Measurements from ENCODE around the gene PARD6B. TPM values are rescaled to one million over a fixed set of nuclear protein-coding genes. Genes with fewer than 3 reads are reported as not detected.
"Not testable (repeated sequence)": the region's sequence is repeated elsewhere in the genome, so short reads cannot be mapped to it uniquely, and the experiment has no call there.

PARD6B gene
- total and polyA plus RNA-seq, 4 donors: 4.0 to 11.3 (median 5.0) TPM

GRCh38 chr20:50784464-50784863 lies 53.1 kb downstream of the PARD6B start:
- no CpG with 5 or more reads among the region's 4 CpGs for WGBS (ENCODE audit: insufficient coverage)
- Histone ChIP-seq H3K36me3 (ENCODE audit: control insufficient read depth, insufficient read depth, low read length) (no peaks in the 10 kb centered on the region), H3K27me3 (ENCODE audit: control insufficient read depth, insufficient read depth, low read length) (no peaks in the 10 kb centered on the region), H3K9me3 (ENCODE audit: control insufficient read depth, insufficient read depth, low read length) (no peaks in the 10 kb centered on the region), H3K27ac (ENCODE audit: low read depth, low read length) (no peak overlapping the region), H3K4me1 (ENCODE audit: control insufficient read depth, insufficient read depth, low read length) (no peaks in the 10 kb centered on the region), H3K4me3 (ENCODE audit: low read depth, low read length) (no peak overlapping the region)
- DNase-seq (ENCODE audit: low read depth in 4 of 6, low spot score in 6 of 6): no peak

- Histone ChIP-seq H3K27me3 (ENCODE audit: control insufficient read depth, insufficient read depth, low read length) (no peaks in the 10 kb centered on the region), H3K36me3 (ENCODE audit: control insufficient read depth, insufficient read depth, low read length) (no peaks in the 10 kb centered on the region), H3K4me1 (ENCODE audit: control insufficient read depth, insufficient read depth, low read length) (peaks cover 12% of the 10 kb centered on the region), H3K27ac (ENCODE audit: low read depth, low read length) (no peak overlapping the region), H3K9me3 (ENCODE audit: control insufficient read depth, insufficient read depth, low read length) (no peaks in the 10 kb centered on the region), H3K4me3 (ENCODE audit: low read depth, low read length) (no peak overlapping the region)
- DNase-seq (ENCODE audit: low read depth in 4 of 6, low spot score in 6 of 6): no peak
- WGBS (ENCODE audit: insufficient coverage): 99% methylated on average over 7 of the region's 9 CpGs
Measured at GRCh38 chr20:50786703-50787102, 55.3 kb downstream of the PARD6B start.

GRCh38 chr20:50787181-50787580 lies 55.8 kb downstream of the PARD6B start:
- H3K4me1 ChIP-seq (ENCODE audit: control insufficient read depth, insufficient read depth, low read length): peaks cover 12% of the 10 kb centered on the region
- no peaks in the 10 kb centered on the region for H3K36me3 ChIP-seq (ENCODE audit: control insufficient read depth, insufficient read depth, low read length)
- H3K27ac ChIP-seq (ENCODE audit: low read depth, low read length): no peak overlapping the region
- H3K9me3 ChIP-seq (ENCODE audit: control insufficient read depth, insufficient read depth, low read length): no peaks in the 10 kb centered on the region
- no peak for DNase-seq (ENCODE audit: low read depth in 4 of 6, low spot score in 6 of 6)
- no peaks in the 10 kb centered on the region for H3K27me3 ChIP-seq (ENCODE audit: control insufficient read depth, insufficient read depth, low read length)
- H3K4me3 ChIP-seq (ENCODE audit: low read depth, low read length): no peak overlapping the region
- WGBS (ENCODE audit: insufficient coverage): 97% methylated on average over 2 of the region's 2 CpGs

GRCh38 chr20:50788045-50788991 lies 56.9 kb downstream of the PARD6B start:
- Histone ChIP-seq H3K4me3 (ENCODE audit: low read depth, low read length) (no peak overlapping the region), H3K36me3 (ENCODE audit: control insufficient read depth, insufficient read depth, low read length) (no peaks in the 10 kb centered on the region), H3K27ac (ENCODE audit: low read depth, low read length) (no peak overlapping the region), H3K27me3 (ENCODE audit: control insufficient read depth, insufficient read depth, low read length) (no peaks in the 10 kb centered on the region), H3K9me3 (ENCODE audit: control insufficient read depth, insufficient read depth, low read length) (no peaks in the 10 kb centered on the region), H3K4me1 (ENCODE audit: control insufficient read depth, insufficient read depth, low read length) (peaks cover 12% of the 10 kb centered on the region)
- 65% methylated on average over 8 of the region's 18 CpGs for WGBS (ENCODE audit: insufficient coverage)
- DNase-seq (ENCODE audit: low read depth in 4 of 6, low spot score in 6 of 6): peak in 2 of 6 donors; percentile 41 to 43

DNA sequence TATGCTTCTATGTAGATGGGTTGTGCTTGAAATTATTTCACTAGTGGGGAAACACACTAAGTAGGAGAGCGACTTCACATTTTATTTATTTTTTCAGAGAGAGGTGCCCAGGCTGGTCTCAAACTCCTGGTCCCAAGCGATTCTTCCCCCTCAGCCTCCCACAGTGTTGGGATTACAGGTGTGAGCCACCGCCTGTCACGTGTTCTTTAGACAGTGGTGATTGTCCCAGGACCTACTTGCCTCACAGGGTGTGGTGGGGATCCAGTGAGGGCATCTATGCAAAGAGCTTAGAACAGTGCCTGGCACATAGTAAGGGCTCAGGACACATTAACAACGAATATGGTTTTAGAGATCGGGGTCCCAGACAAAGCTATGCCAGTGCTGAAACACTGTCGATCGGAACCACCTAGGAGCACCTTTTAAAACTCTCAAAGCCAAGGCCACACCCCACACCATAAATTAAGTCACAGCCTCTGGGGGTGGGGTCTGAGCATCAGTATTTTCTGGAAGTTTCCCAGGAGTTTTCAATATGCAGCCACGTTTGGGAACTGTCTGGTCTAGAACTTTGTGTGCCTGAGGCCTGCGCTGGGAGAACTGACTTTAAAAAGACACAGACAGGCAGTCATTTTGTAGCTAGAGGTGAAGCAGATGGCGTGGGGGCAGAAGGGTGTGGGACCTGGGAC lies 58.7 kb downstream of the PARD6B start:
- H3K4me1 ChIP-seq (ENCODE audit: control insufficient read depth, insufficient read depth, low read length): peaks cover 22% of the 10 kb centered on the region
- DNase-seq (ENCODE audit: low read depth in 4 of 6, low spot score in 6 of 6): no peak
- H3K27me3 ChIP-seq (ENCODE audit: control insufficient read depth, insufficient read depth, low read length): no peaks in the 10 kb centered on the region
- H3K36me3 ChIP-seq (ENCODE audit: control insufficient read depth, insufficient read depth, low read length): no peaks in the 10 kb centered on the region
- no peak overlapping the region for H3K4me3 ChIP-seq (ENCODE audit: low read depth, low read length)
- H3K27ac ChIP-seq (ENCODE audit: low read depth, low read length): peak overlapping the region; percentile 81
- whole genome bisulfite sequencing (ENCODE audit: insufficient coverage): 80% methylated on average over 6 of the region's 11 CpGs
- H3K9me3 ChIP-seq (ENCODE audit: control insufficient read depth, insufficient read depth, low read length): no peaks in the 10 kb centered on the region

- WGBS (ENCODE audit: insufficient coverage): 6% methylated on average over 21 of the region's 23 CpGs
Measured at GRCh38 chr20:50790651-50791277, 59.4 kb downstream of the PARD6B start.

GRCh38 chr20:50792708-50793574 lies 61.6 kb downstream of the PARD6B start:
- 74% methylated on average over 10 of the region's 14 CpGs for WGBS (ENCODE audit: insufficient coverage)
- Histone ChIP-seq H3K27me3 (ENCODE audit: control insufficient read depth, insufficient read depth, low read length) (no peaks in the 10 kb centered on the region), H3K36me3 (ENCODE audit: control insufficient read depth, insufficient read depth, low read length) (no peaks in the 10 kb centered on the region), H3K4me1 (ENCODE audit: control insufficient read depth, insufficient read depth, low read length) (peaks cover 23% of the 10 kb centered on the region), H3K9me3 (ENCODE audit: control insufficient read depth, insufficient read depth, low read length) (no peaks in the 10 kb centered on the region), H3K27ac (ENCODE audit: low read depth, low read length) (no peak overlapping the region), H3K4me3 (ENCODE audit: low read depth, low read length) (no peak overlapping the region)
- DNase-seq (ENCODE audit: low read depth in 4 of 6, low spot score in 6 of 6): peak in 1 of 6 donors; percentile 81

More at GRCh38 chr20:50790651-50791277, 59.4 kb downstream of the PARD6B start:
- peak overlapping the region; percentile 7 for H3K4me3 ChIP-seq (ENCODE audit: low read depth, low read length)
- H3K4me1 ChIP-seq (ENCODE audit: control insufficient read depth, insufficient read depth, low read length): peaks cover 23% of the 10 kb centered on the region
- H3K27ac ChIP-seq (ENCODE audit: low read depth, low read length): peak overlapping the region; percentile 81
- H3K9me3 ChIP-seq (ENCODE audit: control insufficient read depth, insufficient read depth, low read length): no peaks in the 10 kb centered on the region
- DNase-seq (ENCODE audit: low read depth in 4 of 6, low spot score in 6 of 6): peak; percentile 41 to 94 (median 78)
- H3K36me3 ChIP-seq (ENCODE audit: control insufficient read depth, insufficient read depth, low read length): no peaks in the 10 kb centered on the region
- H3K27me3 ChIP-seq (ENCODE audit: control insufficient read depth, insufficient read depth, low read length): no peaks in the 10 kb centered on the region

DNA sequence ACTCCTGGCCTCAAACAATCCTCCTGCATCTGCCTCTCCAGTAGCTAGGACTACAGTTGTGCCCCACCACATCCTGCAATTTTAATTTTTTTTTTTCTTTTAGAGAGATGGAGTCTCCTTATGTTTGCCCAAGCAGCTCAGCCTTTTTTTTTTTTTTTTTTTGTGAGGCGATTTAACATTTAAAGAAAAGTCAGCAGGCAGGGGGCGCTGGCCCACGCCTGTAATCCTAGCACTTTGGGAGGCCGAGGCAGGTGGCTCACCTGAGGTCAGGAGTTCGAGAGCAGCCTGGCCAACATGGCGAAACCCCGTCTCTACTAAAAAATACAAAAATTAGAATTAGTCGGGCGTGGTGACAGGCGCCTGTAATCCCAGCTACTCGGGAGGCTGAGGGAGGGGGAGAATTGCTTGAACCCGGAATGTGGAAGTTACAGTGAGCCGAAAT lies 62.2 kb downstream of the PARD6B start:
- DNase-seq (ENCODE audit: low read depth in 4 of 6, low spot score in 6 of 6): peak in 2 of 6 donors; percentile 20 to 38
- not testable (repeated sequence) for H3K27ac ChIP-seq (ENCODE audit: low read depth, low read length); H3K9me3 ChIP-seq (ENCODE audit: control insufficient read depth, insufficient read depth, low read length); H3K36me3 ChIP-seq (ENCODE audit: control insufficient read depth, insufficient read depth, low read length); H3K4me3 ChIP-seq (ENCODE audit: low read depth, low read length); H3K27me3 ChIP-seq (ENCODE audit: control insufficient read depth, insufficient read depth, low read length)
- WGBS (ENCODE audit: insufficient coverage): 58% methylated on average over 3 of the region's 13 CpGs
- H3K4me1 ChIP-seq (ENCODE audit: control insufficient read depth, insufficient read depth, low read length): peaks cover 23% of the 10 kb centered on the region
